Esophagus muscularis mucosa (tissue), 4 donors: Measurements from ENCODE around the gene RACGAP1. TPM values are rescaled to one million over a fixed set of nuclear protein-coding genes. Genes with fewer than 3 reads are reported as not detected.
A peak's percentile ranks its signal among the peaks of the same experiment; 100 is the strongest.

Source experiments
- DNase-seq: peaks from one replicate; pipeline ENCODE4 v3.0.0-alpha.2; 2017; ENCODE audit errors: extremely low spot score
- H3K27ac ChIP-seq, 4 donors: fragments of 200-600 bp; sonication (generic); replicated peaks in 1 of 4; 1 replicate in 3 of 4; 2 replicates in 1 of 4; pipeline ENCODE4 v1.5.1; 2016 to 2019; ENCODE audit warnings: mild to moderate bottlenecking in 1 of 4
- H3K27me3 ChIP-seq, 4 donors: fragments of 200-600 bp; sonication (generic); one replicate each; pipeline versions ENCODE4 v1.5.1 to v1.6.0; 2016 to 2019
- H3K36me3 ChIP-seq, 4 donors: fragments of 200-600 bp; sonication (generic); one replicate each; pipeline ENCODE4 v1.5.1; 2016 to 2019
- H3K4me1 ChIP-seq, 4 donors: fragments of 200-600 bp; sonication (generic); one replicate each; pipeline ENCODE4 v1.5.1; 2016 to 2019
- H3K4me3 ChIP-seq, 4 donors: fragments of 200-600 bp; sonication (generic); 1 replicate in 2 of 4; 2 replicates in 2 of 4; pipeline ENCODE4 v1.5.1; 2016 to 2019; ENCODE audit warnings: mild to moderate bottlenecking in 4 of 4, moderate library complexity in 1 of 4
- H3K9me3 ChIP-seq, 4 donors: fragments of 200-600 bp; sonication (generic); 1 replicate in 3 of 4; 2 replicates in 1 of 4; pipeline ENCODE4 v1.5.1; 2016 to 2019
- EP300 ChIP-seq: sonication (generic); formaldehyde crosslinking; IDR thresholded peaks from one replicate; pipeline ENCODE4 v1.6.1; 2017; ENCODE audit warnings: antibody characterized with exemption
- POLR2A ChIP-seq: fragments of 450-650 bp; IDR thresholded peaks from one replicate; pipeline ENCODE4 v1.6.1; 2017; ENCODE audit warnings: antibody characterized with exemption, moderate library complexity, mild to moderate bottlenecking, low read depth
- POLR2AphosphoS5 ChIP-seq, 2 donors: sonication (generic); formaldehyde crosslinking; IDR thresholded peaks; one replicate each; pipeline ENCODE4 v1.6.1; 2017; ENCODE audit warnings: antibody characterized with exemption in 2 of 2
- WGBS: methylation state at CpG from one replicate; pipeline ENCODE4 v1.1.5; 2018; 5-methylcytosine and 5-hydroxymethylcytosine counted together
- intact Hi-C: fragments of 100-400 bp; cut with DNase I; formaldehyde crosslinking; loops from one replicate; pipeline ENCODE4 v1.15.1; 2023
- total RNA-seq, 4 donors: library from RNA; depleted of rRNA; stranded (reverse); fragments of >200 nt; gene quantifications; one replicate each; pipeline versions ENCODE4 v1.1.0 to v1.2.1, GENCODE V29; 2016
- TF ChIP-seq, protein P1 (sequence below), 3 experiments: fragments of 200-600 bp in 2 of 3; fragments of 450-650 bp in 1 of 3; sonication (generic) in 2 of 3; IDR thresholded peaks; one replicate each; pipeline ENCODE4 v1.5.1; 2017 to 2019; ENCODE audit warnings: antibody characterized with exemption in 3 of 3, mild to moderate bottlenecking in 2 of 3, moderate library complexity in 1 of 3

Gene RACGAP1
- total RNA-seq, 4 donors from 2014 or later, result 10.5 to 13.3 (median 11.4) TPM

GRCh38 chr12:50070314-50071060, 45.2 kb upstream of the RACGAP1 start:
- Histone ChIP-seq H3K27me3 (no peaks in the 10 kb centered on the region), H3K4me3 (no peak overlapping the region), H3K27ac (no peak overlapping the region), H3K36me3 (no peaks in the 10 kb centered on the region), H3K4me1 (peaks cover 3 to 32% (median 27%) of the 10 kb centered on the region in 4 donors), H3K9me3 (no peaks in the 10 kb centered on the region)
- TF ChIP-seq POLR2AphosphoS5 (IDR thresholded peaks at IDR 0.05) (no peak), EP300 (no peak), POLR2A (no peak)
- TF ChIP-seq, protein P1, sequence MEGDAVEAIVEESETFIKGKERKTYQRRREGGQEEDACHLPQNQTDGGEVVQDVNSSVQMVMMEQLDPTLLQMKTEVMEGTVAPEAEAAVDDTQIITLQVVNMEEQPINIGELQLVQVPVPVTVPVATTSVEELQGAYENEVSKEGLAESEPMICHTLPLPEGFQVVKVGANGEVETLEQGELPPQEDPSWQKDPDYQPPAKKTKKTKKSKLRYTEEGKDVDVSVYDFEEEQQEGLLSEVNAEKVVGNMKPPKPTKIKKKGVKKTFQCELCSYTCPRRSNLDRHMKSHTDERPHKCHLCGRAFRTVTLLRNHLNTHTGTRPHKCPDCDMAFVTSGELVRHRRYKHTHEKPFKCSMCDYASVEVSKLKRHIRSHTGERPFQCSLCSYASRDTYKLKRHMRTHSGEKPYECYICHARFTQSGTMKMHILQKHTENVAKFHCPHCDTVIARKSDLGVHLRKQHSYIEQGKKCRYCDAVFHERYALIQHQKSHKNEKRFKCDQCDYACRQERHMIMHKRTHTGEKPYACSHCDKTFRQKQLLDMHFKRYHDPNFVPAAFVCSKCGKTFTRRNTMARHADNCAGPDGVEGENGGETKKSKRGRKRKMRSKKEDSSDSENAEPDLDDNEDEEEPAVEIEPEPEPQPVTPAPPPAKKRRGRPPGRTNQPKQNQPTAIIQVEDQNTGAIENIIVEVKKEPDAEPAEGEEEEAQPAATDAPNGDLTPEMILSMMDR (IDR thresholded peaks at IDR 0.05), result peak; percentile 89 to 97 (median 96)
- peak; percentile 95 for DNase-seq
- 38% methylated on average over 9 of the region's 9 CpGs for WGBS
- intact Hi-C loops, result loop anchor here (2.0 kb wide), 1 partner anchor 104 kb away; no protein-coding TSS in a partner anchor

GRCh38 chr12:50069539-50069938, 44.2 kb upstream of the RACGAP1 start:
- no peaks in the 10 kb centered on the region for H3K27me3 ChIP-seq
- 97% methylated on average over 3 of the region's 3 CpGs for WGBS
- TF ChIP-seq POLR2AphosphoS5 (IDR thresholded peaks at IDR 0.05) (no peak), POLR2A (no peak)
- H3K4me1 ChIP-seq, result peaks cover 0 to 27% (median 22%) of the 10 kb centered on the region in 4 donors
- H3K4me3 ChIP-seq, result no peak overlapping the region
- DNase-seq, result no peak
- intact Hi-C loops, result loop anchor here (5.0 kb wide), 1 partner anchor 47 kb away; no protein-coding TSS in a partner anchor
- no peaks in the 10 kb centered on the region for H3K36me3 ChIP-seq
- no peak overlapping the region for H3K27ac ChIP-seq
- H3K9me3 ChIP-seq, result no peaks in the 10 kb centered on the region

DNA sequence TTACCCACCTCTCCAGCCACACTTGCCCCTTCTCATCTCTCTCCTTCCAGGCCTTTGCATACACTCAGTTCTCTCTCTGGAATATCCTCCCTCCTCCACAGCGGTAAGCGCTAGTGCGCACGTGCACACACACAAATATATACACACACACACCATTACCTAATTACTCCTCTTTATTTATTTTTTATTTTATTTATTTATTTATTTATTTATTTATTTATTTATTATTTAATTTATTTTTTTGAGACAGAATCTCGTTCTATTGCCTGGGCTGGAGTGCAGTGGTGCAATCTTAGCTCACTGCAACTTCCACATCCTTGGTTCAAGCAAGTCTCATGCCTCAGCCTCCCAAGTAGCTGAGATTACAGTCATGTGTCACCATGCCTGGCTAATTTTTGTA, 43.8 kb upstream of the RACGAP1 start:
- Histone ChIP-seq H3K27ac (no peak overlapping the region), H3K4me3 (no peak overlapping the region), H3K9me3 (no peaks in the 10 kb centered on the region), H3K27me3 (no peaks in the 10 kb centered on the region), H3K4me1 (peaks cover 0 to 27% (median 22%) of the 10 kb centered on the region in 4 donors), H3K36me3 (no peaks in the 10 kb centered on the region)
- no peak for DNase-seq
- intact Hi-C loops, result loop anchor here (5.0 kb wide), 1 partner anchor 47 kb away; no protein-coding TSS in a partner anchor
- TF ChIP-seq EP300, result no peak
- TF ChIP-seq, protein P1 (IDR thresholded peaks at IDR 0.05), result no peak
- TF ChIP-seq POLR2AphosphoS5 (IDR thresholded peaks at IDR 0.05), result no peak
- no peak for TF ChIP-seq POLR2A
- 94% methylated on average over 5 of the region's 5 CpGs for WGBS

DNA sequence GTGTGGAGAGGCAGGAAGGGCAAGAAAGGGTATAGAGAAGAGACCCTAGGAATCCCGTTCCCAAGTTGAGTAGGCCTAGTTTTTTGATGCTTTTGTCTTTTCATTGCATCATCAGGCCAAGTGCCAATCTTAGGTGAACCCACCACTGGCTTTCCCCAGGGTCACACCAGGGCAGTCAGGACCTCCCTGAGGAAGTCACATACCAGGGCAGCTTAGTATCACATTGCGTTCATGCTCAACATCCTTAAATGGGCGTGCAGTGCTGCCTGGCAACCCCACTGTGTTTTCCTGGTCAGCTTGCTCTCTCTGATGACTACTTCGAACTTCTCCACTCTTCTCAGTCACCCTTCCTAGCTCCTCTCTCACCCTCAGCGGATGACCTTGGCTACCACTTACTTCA, 41.1 kb upstream of the RACGAP1 start:
- H3K4me1 ChIP-seq, result peaks cover 0 to 27% (median 23%) of the 10 kb centered on the region in 4 donors
- H3K9me3 ChIP-seq, result no peaks in the 10 kb centered on the region
- intact Hi-C loops, result loop anchor here (5.0 kb wide), 1 partner anchor 44 kb away; no protein-coding TSS in a partner anchor
- no peaks in the 10 kb centered on the region for H3K36me3 ChIP-seq
- 29% methylated on average over 5 of the region's 5 CpGs for whole genome bisulfite sequencing
- H3K27me3 ChIP-seq, result no peaks in the 10 kb centered on the region
- H3K4me3 ChIP-seq, result no peak overlapping the region
- no peak for DNase-seq
- TF ChIP-seq POLR2A (no peak), POLR2AphosphoS5 (IDR thresholded peaks at IDR 0.05) (peak; percentile 40 to 46)
- H3K27ac ChIP-seq, result peak overlapping the region; percentile 46 to 62 (median 52)

- Histone ChIP-seq H3K27me3 (no peaks in the 10 kb centered on the region), H3K36me3 (no peaks in the 10 kb centered on the region), H3K9me3 (no peaks in the 10 kb centered on the region), H3K4me1 (peaks cover 0 to 26% (median 25%) of the 10 kb centered on the region in 4 donors), H3K27ac (peak overlapping the region; percentile 23 to 56 (median 47)), H3K4me3 (no peak overlapping the region)
- TF ChIP-seq EP300, result no peak
- TF ChIP-seq, protein P1 (IDR thresholded peaks at IDR 0.05), result no peak
- TF ChIP-seq POLR2AphosphoS5 (IDR thresholded peaks at IDR 0.05), result no peak
- no peak for TF ChIP-seq POLR2A
- intact Hi-C loops, result loop anchor here (5.0 kb wide), 1 partner anchor 44 kb away; no protein-coding TSS in a partner anchor
- DNase-seq, result no peak
- WGBS, result 87% methylated on average over 3 of the region's 3 CpGs
Measured at GRCh38 chr12:50065726-50066310, 40.5 kb upstream of the RACGAP1 start.
